Vagina (tissue), 2 donors: ENCODE measurements around the gene TIAM2.

Source experiments
- CTCF ChIP-seq, 3 experiments: fragments of 450-650 bp in 2 of 3; fragments of 200-600 bp in 1 of 3; sonication (generic) in 1 of 3; IDR thresholded peaks; one replicate each; pipeline ENCODE4 v1.5.1; 2017 to 2019; ENCODE audit warnings: antibody characterized with exemption in 3 of 3, mild to moderate bottlenecking in 2 of 3, moderate library complexity in 2 of 3
- POLR2A ChIP-seq, 2 donors: fragments of 450-650 bp; IDR thresholded peaks; one replicate each; pipeline ENCODE4 v1.6.1; 2017; ENCODE audit warnings: antibody characterized with exemption in 2 of 2, mild to moderate bottlenecking in 2 of 2, moderate library complexity in 2 of 2

GRCh38 chr6:154954347-154954746, 40.8 kb upstream of the TIAM2 start:
- TF ChIP-seq CTCF (IDR thresholded peaks at IDR 0.05) (no peak), POLR2A (IDR thresholded peaks at IDR 0.05) (no peak)
